Measurements from ENCODE around the gene GRK5. TPM values are rescaled to one million over a fixed set of nuclear protein-coding genes. Genes with fewer than 3 reads are reported as not detected.
"Not testable (repeated sequence)": the region's sequence is repeated elsewhere in the genome, so short reads cannot be mapped to it uniquely, and the experiment has no call there.

The GRK5 gene
- total RNA-seq, result 10 to 100 TPM; 11.4 to 13.3 TPM

DNA sequence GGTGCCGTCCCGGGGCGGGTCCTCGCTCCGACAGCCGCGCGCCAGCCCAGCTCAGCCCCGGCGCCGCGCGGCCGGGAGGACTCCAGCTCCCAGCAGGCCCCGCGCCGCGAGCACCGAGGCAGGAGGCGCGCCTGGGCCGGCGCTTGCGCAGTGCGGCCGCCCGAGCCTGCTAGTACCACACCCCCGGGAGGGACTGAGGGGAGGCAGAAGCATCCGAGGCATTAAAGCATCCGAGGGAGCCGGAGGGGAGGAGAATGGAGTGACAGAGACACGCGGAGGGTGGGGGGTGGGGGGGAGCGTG, at the start of gene GRK5:
GRK5 (plus strand) TSS at position 206 of the 301 bp plus-strand sequence. CDS start 347 bp downstream, outside the sequence.
- CTCF ChIA-PET, result interaction anchor here (1.0 to 4.0 kb wide), 17 partner anchors 9 to 332 kb away, joined by 3 to 21 read pairs (median 6); no protein-coding TSS in a partner anchor

DNA sequence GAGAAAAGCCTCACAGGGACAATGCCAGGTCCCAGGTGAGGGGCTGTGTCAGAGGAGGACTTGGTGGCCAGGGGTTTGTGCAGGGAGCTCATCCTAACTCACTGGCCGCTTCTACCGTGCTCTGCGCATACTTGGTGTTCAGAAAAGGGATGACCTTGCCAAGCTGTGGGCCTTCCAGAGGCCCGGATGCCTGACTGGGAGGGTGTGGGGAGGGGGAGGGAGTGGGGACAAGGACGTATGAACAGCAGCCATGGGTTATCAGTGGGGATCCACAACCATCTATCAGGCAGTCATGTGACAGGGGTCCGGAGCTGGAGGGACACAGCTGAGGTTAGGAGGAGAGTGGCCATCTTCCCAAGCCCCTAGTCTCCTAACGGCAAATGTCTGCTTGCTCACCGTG, 48.0 kb upstream of the GRK5 start:
- CTCF ChIA-PET, result no interaction called here
- POLR2A ChIA-PET, result interaction anchor here (0.5 to 0.7 kb wide), 2 partner anchors 49 to 84 kb away, joined by 3 to 7 read pairs; no protein-coding TSS in a partner anchor

More for the DNA sequence above, at the start of gene GRK5:
- POLR2A ChIA-PET, result interaction anchor here (0.6 to 1.8 kb wide), 13 partner anchors 9 to 436 kb away, joined by 3 to 9 read pairs (median 4); partner anchors contain the start of genes EIF3A, PRDX3 and SFXN4

DNA sequence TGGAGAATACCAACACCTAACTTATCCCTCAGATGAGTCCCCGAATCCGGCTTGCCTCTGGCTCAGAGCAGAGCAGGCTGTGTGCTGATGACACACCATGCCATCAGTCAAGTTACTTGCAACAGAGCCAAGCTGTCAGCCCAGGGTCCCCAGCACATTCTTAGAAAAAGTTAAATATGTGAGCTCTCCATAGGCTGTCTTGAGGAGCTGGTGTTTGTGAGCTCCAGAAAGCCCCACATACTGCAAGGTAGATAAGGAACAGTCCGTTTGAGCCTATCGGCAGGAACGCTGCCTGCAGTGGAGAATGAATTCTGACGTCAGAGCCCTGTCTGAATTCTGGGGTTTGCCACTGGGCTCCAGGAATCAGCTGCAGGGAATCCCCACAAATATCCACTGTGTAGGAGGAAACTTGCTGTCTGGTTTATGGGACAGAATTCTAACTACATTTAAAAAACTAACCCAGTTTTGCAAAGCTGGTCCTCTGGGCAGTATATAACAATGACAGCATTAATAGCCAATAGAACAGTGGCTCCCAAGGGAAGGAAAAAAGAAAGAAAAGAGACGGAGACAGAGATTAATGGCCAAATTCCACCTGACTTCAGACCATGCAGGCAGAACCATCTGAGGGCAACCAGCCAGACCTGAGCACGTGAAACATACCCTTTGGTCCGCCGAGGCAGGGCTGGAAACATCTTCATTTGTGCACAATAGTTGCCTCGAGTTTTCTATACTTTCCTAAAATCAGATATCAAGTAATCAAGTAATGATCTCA, 45.5 kb upstream of the GRK5 start:
- POLR2A ChIA-PET, result interaction anchor here (1.0 kb wide), 1 partner anchor 9 kb away, joined by 7 read pairs; no protein-coding TSS in a partner anchor

DNA sequence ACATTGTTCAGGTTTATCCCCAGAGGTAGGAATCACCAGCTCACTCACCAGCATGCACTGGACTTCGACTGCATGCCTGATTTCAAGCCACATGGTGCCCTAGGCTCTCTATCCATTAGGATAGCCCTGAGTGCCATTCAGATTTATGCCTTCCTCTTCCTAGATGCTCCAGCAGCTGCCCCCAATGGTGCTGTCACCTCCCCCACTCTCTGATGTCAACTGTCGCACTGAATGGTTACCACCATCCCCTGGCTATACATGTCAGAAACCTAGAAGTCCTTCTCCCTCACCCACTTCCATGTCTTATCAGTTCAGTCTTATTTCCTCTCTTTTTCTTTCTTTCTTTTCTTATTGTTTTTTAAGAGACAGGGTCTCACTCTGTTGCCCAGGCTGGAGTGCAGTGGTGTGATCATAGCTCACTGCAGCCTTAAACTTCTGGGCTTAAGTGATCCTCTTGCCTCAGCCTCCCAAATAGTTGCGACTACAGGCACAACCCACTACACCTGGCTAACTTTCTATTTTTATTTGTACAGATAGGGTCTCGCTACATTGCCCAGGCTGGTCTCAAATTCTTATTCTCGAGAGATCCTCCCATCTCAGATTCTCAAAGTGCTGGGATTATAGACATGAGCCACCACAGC, 44.8 kb upstream of the GRK5 start:
- POLR2A ChIA-PET, result no interaction called here
- CTCF ChIA-PET, result no interaction called here

More for the DNA sequence above, 45.5 kb upstream of the GRK5 start:
- CTCF ChIA-PET, result interaction anchor here (0.9 kb wide), 1 partner anchor 8 kb away, joined by 4 read pairs; no protein-coding TSS in a partner anchor

GRCh38 chr10:119165171-119166117, 41.9 kb upstream of the GRK5 start, which contains the start of gene SFXN4:
TSS of gene SFXN4 (minus strand) at chr10:119165714. CDS start at chr10:119165647, 67 bp downstream.
- ChIA-PET POLR2A (interaction anchor here (0.6 to 2.1 kb wide), 5 partner anchors 11 to 111 kb away, joined by 3 to 10 read pairs (median 6); partner anchors contain the start of gene GRK5), CTCF (interaction anchor here (0.8 to 1.1 kb wide), 3 partner anchors 33 to 377 kb away, joined by 3 to 4 read pairs (median 3); partner anchors contain the start of gene RGS10)

DNA sequence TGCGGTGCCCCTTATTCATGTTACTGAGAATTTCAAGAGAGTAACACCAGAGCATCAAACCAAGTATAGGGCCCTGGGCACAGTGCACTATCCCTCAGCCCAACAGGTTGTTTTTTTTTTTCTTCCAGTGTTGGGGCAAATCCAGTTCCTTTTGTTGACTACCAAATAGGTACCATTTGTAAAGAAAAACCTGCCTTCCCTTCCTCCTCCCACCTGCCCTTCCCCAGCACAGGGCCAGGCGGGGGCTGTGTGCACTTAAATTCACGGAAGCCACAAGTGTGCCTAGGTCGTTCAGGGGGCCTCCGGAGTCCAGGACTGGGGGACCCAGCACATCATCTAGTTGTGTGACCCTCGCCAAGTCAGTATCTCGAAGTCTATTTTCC, 41.3 kb upstream of the GRK5 start:
- ChIA-PET CTCF (no interaction called here), POLR2A (interaction anchor here (1.0 to 2.1 kb wide), 3 partner anchors 10 to 34 kb away, joined by 3 to 10 read pairs (median 7); no protein-coding TSS in a partner anchor)

DNA sequence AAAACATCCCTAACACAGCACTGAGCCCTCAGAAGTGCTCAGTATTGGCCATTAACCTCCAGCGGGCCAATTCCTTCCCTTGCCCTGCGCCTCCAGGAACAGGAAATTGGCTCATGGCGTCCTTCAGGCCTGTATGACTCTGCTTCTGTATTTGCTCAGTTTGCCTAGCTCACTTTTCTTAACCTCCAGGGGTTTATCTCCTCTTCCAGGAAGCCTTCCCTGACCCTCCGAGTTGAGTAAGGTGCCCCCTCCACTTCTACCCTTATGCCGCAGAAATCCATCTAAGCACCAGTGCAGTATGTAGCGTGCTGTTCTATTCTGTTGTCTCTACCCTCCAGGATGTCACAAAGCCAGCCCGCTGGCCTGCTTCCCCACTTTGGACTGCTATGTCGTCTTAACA, 40.8 kb upstream of the GRK5 start:
- CTCF ChIA-PET, result no interaction called here
- POLR2A ChIA-PET, result interaction anchor here (2.1 kb wide), 1 partner anchor 35 kb away, joined by 10 read pairs; no protein-coding TSS in a partner anchor

GRCh38 chr10:119167041-119167440, 40.3 kb upstream of the GRK5 start:
- ChIA-PET POLR2A (interaction anchor here (1.0 kb wide), 1 partner anchor 39 kb away, joined by 3 read pairs; no protein-coding TSS in a partner anchor), CTCF (no interaction called here)

- ChIA-PET POLR2A (no interaction called here), CTCF (no interaction called here)
These were observed 33.3 kb upstream of the GRK5 start for GRCh38 chr10:119174109-119174508.

GRCh38 chr10:119176166-119176565, 31.2 kb upstream of the GRK5 start:
- ChIA-PET CTCF (interaction anchor here (1.2 to 1.3 kb wide), 2 partner anchors 44 to 130 kb away, joined by 3 to 4 read pairs; no protein-coding TSS in a partner anchor), POLR2A (interaction anchor here (0.6 to 1.4 kb wide), 7 partner anchors 11 to 96 kb away, joined by 3 to 10 read pairs (median 3); partner anchors contain the start of genes GRK5 and SFXN4)

DNA sequence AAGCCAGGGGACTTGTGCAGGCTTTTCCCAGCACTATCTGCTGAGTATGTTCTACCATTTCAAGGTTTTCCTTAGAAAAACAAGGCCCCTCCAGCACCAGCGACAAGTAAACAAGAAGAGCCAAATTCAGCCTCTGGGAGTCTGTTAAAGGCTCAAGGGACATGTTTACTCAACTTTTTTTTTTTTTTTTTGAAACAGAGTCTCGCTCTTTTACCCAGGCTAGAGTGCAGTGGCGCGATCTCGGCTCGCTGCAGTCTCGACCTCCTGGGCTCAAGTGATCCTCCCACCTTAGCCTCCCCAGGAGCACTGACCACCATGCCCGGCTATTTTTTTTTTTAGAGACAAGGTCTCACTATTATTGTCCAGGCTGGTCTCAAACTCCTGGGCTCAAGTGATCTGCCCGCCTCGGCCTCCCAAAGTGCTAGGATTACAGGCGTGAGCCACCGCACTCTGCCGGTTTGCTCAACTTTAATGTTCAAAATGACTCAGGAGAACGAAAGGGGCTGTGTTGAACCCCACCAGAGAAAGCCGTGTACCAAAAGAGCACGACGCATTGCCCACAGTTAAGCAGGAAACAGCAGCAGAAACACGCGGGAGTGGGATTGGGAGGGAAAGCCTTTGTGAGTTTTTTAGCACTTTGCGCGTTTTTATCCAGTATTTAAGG, 29.5 kb upstream of the GRK5 start:
- ChIA-PET CTCF (interaction anchor here (0.7 kb wide), 1 partner anchor 267 kb away, joined by 3 read pairs; no protein-coding TSS in a partner anchor), POLR2A (no interaction called here)

- ChIA-PET CTCF (interaction anchor here (0.9 to 1.6 kb wide), 2 partner anchors 47 to 267 kb away, joined by 3 to 5 read pairs; no protein-coding TSS in a partner anchor), POLR2A (interaction anchor here (0.6 to 1.4 kb wide), 3 partner anchors 28 to 358 kb away, joined by 3 to 8 read pairs (median 4); partner anchors contain the start of gene GRK5)
These were observed 28.8 kb upstream of the GRK5 start, which contains the start of gene PRDX3 for GRCh38 chr10:119178372-119179119. TSS of gene PRDX3 (minus strand) at chr10:119178812. CDS start at chr10:119178790, 22 bp downstream.

- CTCF ChIA-PET, result interaction anchor here (0.7 kb wide), 1 partner anchor 291 kb away, joined by 4 read pairs; no protein-coding TSS in a partner anchor
- POLR2A ChIA-PET, result not testable (repeated sequence)
These were observed 26.4 kb upstream of the GRK5 start for GRCh38 chr10:119180850-119181400.

- ChIA-PET CTCF (interaction anchor here (1.4 kb wide), 1 partner anchor 15 kb away, joined by 7 read pairs; no protein-coding TSS in a partner anchor), POLR2A (interaction anchor here (0.6 to 1.0 kb wide), 2 partner anchors 23 kb away, joined by 4 read pairs; partner anchors contain the start of gene GRK5)
These were observed 23.5 kb upstream of the GRK5 start for GRCh38 chr10:119183664-119184412.

DNA sequence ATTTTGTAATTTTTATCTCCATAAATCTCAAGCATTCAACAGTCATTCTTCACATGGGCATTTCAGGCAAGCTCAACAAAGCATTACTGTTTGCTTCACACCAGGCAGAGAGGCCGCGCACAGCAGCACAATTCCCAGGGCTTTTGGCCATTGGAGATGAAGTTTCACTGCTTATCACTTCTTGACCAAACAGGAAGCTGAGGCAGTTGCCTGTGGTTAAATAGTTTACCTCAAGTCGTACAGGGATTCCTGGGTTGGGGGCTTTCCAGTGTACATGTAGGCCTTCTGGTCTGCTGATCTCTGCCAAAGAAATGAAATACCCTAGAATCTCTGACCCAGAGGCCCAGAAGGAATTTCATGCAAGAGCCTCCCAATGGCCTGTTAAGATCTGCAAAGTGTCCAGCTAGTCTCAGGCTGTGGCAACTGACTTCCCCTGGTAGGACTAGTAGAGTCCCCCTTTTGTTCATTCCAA, 17.5 kb upstream of the GRK5 start:
- CTCF ChIA-PET, result interaction anchor here (2.3 to 3.5 kb wide), 2 partner anchors 9 to 17 kb away, joined by 10 to 12 read pairs; partner anchors contain the start of gene GRK5
- POLR2A ChIA-PET, result interaction anchor here (0.6 to 0.9 kb wide), 2 partner anchors 19 to 24 kb away, joined by 3 to 5 read pairs; partner anchors contain the start of gene SFXN4

GRCh38 chr10:119190353-119190752, 17.0 kb upstream of the GRK5 start:
- POLR2A ChIA-PET, result interaction anchor here (0.5 to 0.9 kb wide), 3 partner anchors 19 to 55 kb away, joined by 3 to 15 read pairs (median 5); partner anchors contain the start of gene SFXN4
- CTCF ChIA-PET, result interaction anchor here (2.3 to 3.5 kb wide), 2 partner anchors 8 to 17 kb away, joined by 10 to 12 read pairs; partner anchors contain the start of gene GRK5

Measured in activated CD8-positive, alpha-beta memory T cell treated with anti-CD3 and anti-CD28 coated beads for 36 hours (primary cell).